ENCODE data around the gene TNS4. TPM values are rescaled to one million over a fixed set of nuclear protein-coding genes. Genes with fewer than 3 reads are reported as not detected.

TNS4 gene
- total RNA-seq, 2 experiments from 2014 or later: 0.22 to 0.97 TPM

DNA sequence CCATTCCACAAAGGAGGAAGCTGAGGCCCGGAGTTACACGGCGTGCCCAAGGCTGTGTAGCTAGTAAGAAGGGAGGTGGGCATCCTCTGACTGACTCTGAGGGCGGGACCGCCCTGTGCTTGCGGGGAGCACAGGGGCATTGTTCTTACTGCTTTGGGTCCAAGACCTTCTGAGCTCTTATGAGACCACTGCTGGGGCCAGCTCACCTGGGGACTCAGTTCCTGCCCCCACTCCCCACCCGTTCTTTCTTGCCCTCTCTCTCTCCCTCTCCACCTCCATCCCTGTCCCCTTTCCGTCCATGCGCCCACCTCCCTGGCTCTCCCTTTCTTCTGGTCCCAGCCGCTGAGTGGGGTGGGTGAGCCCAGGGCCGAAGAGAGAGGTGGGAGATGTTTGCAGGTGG is 44.2 kb upstream of the TNS4 start:
- Histone ChIP-seq H4K20me1 (ENCODE audit: insufficient read depth, low read length) (no peaks in the 10 kb centered on the region), H3K27ac (ENCODE audit: low read depth, low read length, poor library complexity, severe bottlenecking) (no peak overlapping the region), H3K4me3 (ENCODE audit: low read depth, low read length, poor library complexity, severe bottlenecking) (no peak overlapping the region), H3K4me1 (ENCODE audit: insufficient read depth, low read length, poor library complexity, severe bottlenecking) (peaks cover 50% of the 10 kb centered on the region), H3K9me3 (ENCODE audit: low read length) (no peaks in the 10 kb centered on the region), H2AFZ (ENCODE audit: low read length) (no peak overlapping the region), H3K36me3 (ENCODE audit: insufficient read depth, low read length) (no peaks in the 10 kb centered on the region), H3K79me2 (ENCODE audit: insufficient read depth, low read depth, low read length) (no peaks in the 10 kb centered on the region), H3K9me2 (ENCODE audit: insufficient read depth, low read length) (no peaks in the 10 kb centered on the region), H3K4me2 (ENCODE audit: low read length) (no peak overlapping the region)
- CTCF ChIA-PET (ENCODE audit: unreplicated experiment): no interaction called here
- POLR2A ChIA-PET: no interaction called here
- DNase-seq (ENCODE audit: low spot score): no peak
- TF ChIP-seq EZH2phosphoT487 (IDR thresholded peaks at IDR 0.05; ENCODE audit: borderline replicate concordance, low read depth, low read length): no peak
- TF ChIP-seq, protein P1, sequence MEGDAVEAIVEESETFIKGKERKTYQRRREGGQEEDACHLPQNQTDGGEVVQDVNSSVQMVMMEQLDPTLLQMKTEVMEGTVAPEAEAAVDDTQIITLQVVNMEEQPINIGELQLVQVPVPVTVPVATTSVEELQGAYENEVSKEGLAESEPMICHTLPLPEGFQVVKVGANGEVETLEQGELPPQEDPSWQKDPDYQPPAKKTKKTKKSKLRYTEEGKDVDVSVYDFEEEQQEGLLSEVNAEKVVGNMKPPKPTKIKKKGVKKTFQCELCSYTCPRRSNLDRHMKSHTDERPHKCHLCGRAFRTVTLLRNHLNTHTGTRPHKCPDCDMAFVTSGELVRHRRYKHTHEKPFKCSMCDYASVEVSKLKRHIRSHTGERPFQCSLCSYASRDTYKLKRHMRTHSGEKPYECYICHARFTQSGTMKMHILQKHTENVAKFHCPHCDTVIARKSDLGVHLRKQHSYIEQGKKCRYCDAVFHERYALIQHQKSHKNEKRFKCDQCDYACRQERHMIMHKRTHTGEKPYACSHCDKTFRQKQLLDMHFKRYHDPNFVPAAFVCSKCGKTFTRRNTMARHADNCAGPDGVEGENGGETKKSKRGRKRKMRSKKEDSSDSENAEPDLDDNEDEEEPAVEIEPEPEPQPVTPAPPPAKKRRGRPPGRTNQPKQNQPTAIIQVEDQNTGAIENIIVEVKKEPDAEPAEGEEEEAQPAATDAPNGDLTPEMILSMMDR (conservative IDR thresholded peaks at IDR 0.05; ENCODE audit: low read length): no peak
- no TSS peak for BruUV-seq (replicated peaks)
- intact Hi-C loops (cut with micrococcal nuclease; ENCODE audit: unreplicated experiment): no loop called here

DNA sequence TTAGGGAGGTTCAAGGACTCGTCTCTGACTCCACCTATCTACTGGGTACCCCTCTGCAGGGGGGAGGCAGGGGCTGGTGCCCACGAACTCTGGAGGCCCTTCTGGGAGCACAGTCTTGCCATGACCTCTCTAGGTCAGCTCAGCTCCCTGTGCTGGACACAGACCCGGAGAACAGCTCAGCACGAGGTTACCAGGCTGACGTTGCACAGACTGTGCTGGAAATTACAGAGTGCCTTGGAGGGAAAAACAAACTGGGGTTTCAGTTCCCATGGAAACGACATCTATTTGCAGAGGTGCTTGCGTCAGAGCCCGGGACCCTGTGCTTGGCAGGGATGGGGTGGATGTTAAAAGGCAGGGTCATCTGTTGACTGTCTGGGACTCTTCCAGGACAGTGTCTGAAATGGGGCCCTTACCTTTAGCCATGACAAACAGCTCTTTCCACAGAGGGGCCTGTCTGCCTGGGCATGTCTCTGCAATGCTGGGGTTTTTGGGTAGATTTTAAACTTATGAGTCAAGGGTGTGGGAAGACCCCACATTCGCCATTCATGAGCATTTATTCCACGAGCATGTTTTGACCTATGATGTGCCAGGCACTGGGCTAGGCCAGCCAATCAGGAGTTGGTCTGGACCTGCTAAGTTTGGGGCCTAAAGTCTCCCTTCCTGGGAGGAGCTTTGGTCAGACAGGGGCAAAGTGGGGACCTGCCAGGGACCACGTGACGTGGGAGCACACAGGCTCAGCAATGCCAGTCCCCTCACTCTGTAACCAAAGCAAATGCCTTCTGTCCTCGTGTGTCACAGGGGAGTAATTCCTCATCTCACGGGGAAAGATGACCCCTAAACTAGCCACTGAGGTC is 41.4 kb upstream of the TNS4 start:
- H3K4me3 ChIP-seq (ENCODE audit: low read depth, low read length, poor library complexity, severe bottlenecking): no peak overlapping the region
- no peak overlapping the region; the same call in 1 of the 2 replicates for H3K4me2 ChIP-seq (ENCODE audit: low read length)
- H3K9me2 ChIP-seq (ENCODE audit: insufficient read depth, low read length): no peaks in the 10 kb centered on the region
- DNase-seq (ENCODE audit: low spot score): peak; percentile 21
- ChIA-PET CTCF (ENCODE audit: unreplicated experiment) (interaction anchor here (0.6 kb wide), 1 partner anchor 82 kb away, joined by 3 read pairs; no protein-coding TSS in a partner anchor), POLR2A (no interaction called here)
- TF ChIP-seq, protein P1 (conservative IDR thresholded peaks at IDR 0.05; ENCODE audit: low read length): no peak
- TF ChIP-seq EZH2phosphoT487 (IDR thresholded peaks at IDR 0.05; ENCODE audit: borderline replicate concordance, low read depth, low read length): no peak
- no peaks in the 10 kb centered on the region for H4K20me1 ChIP-seq (ENCODE audit: insufficient read depth, low read length)
- BruUV-seq (replicated peaks): no TSS peak
- H3K36me3 ChIP-seq (ENCODE audit: insufficient read depth, low read length): no peaks in the 10 kb centered on the region
- intact Hi-C loops (cut with micrococcal nuclease; ENCODE audit: unreplicated experiment): no loop called here
- peaks cover 32% of the 10 kb centered on the region for H3K4me1 ChIP-seq (ENCODE audit: insufficient read depth, low read length, poor library complexity, severe bottlenecking)
- peak overlapping the region; percentile 46 for H2AFZ ChIP-seq (ENCODE audit: low read length)
- no peaks in the 10 kb centered on the region for H3K79me2 ChIP-seq (ENCODE audit: insufficient read depth, low read depth, low read length)
- H3K27ac ChIP-seq (ENCODE audit: low read depth, low read length, poor library complexity, severe bottlenecking): no peak overlapping the region
- H3K9me3 ChIP-seq (ENCODE audit: low read length): no peaks in the 10 kb centered on the region
